SJSA1 (cell line): ENCODE measurements around the gene ABHD17B. TPM values are rescaled to one million over a fixed set of nuclear protein-coding genes. Genes with fewer than 3 reads are reported as not detected.
A peak's percentile ranks its signal among the peaks of the same experiment; 100 is the strongest.

Source experiments
- DNase-seq, 2 experiments: peaks; one replicate each; pipeline ENCODE4 v3.0.0-alpha.2; 2015 to 2020; ENCODE audit warnings: low spot score in 2 of 2, low read depth in 1 of 2
- H3K27ac ChIP-seq: fragments of 250-450 bp; sonication (Bioruptor Pico); 2 replicates; pipeline ENCODE4 v1.5.1; 2020; ENCODE audit warnings: mild to moderate bottlenecking, moderate library complexity
- H3K27me3 ChIP-seq: fragments of 250-450 bp; sonication (Bioruptor Pico); replicated peaks from 2 replicates; pipeline ENCODE4 v1.5.1; 2020; ENCODE audit warnings: mild to moderate bottlenecking, moderate library complexity
- H3K36me3 ChIP-seq: fragments of 250-450 bp; sonication (Bioruptor Pico); 2 replicates; pipeline ENCODE4 v1.5.1; 2020; ENCODE audit warnings: mild to moderate bottlenecking
- H3K4me1 ChIP-seq: fragments of 250-450 bp; sonication (Bioruptor Pico); replicated peaks from 2 replicates; pipeline ENCODE4 v1.6.1; 2021; ENCODE audit warnings: mild to moderate bottlenecking
- H3K4me3 ChIP-seq: fragments of 250-450 bp; sonication (Bioruptor Pico); 2 replicates; pipeline ENCODE4 v1.5.1; 2020; ENCODE audit warnings: mild to moderate bottlenecking
- H3K9me3 ChIP-seq: fragments of 250-450 bp; sonication (Bioruptor Pico); replicated peaks from 2 replicates; pipeline ENCODE4 v1.5.1; 2020; ENCODE audit warnings: mild to moderate bottlenecking
- total RNA-seq: library from RNA; depleted of rRNA; stranded (reverse); fragments of >200 nt; shearing (Covaris generic); gene quantifications from 2 replicates; pipeline ENCODE4 v1.2.3, GENCODE V29; 2014

Gene ABHD17B
- total RNA-seq, 1 experiment from 2014 or later: 13.7 TPM

GRCh38 chr9:71844808-71845207 is 66.2 kb downstream of the ABHD17B start:
- Histone ChIP-seq H3K27me3 (no peaks in the 10 kb centered on the region), H3K27ac (no peak overlapping the region), H3K4me1 (no peaks in the 10 kb centered on the region), H3K9me3 (no peaks in the 10 kb centered on the region), H3K4me3 (no peak overlapping the region), H3K36me3 (no peaks in the 10 kb centered on the region)
- DNase-seq: no peak

- no peak for DNase-seq
- H3K27ac ChIP-seq: no peak overlapping the region
- H3K9me3 ChIP-seq: no peaks in the 10 kb centered on the region
- H3K4me1 ChIP-seq: no peaks in the 10 kb centered on the region
- H3K4me3 ChIP-seq: no peak overlapping the region
- no peaks in the 10 kb centered on the region for H3K36me3 ChIP-seq
- no peaks in the 10 kb centered on the region for H3K27me3 ChIP-seq
These were observed 71.3 kb downstream of the ABHD17B start for GRCh38 chr9:71839668-71840067.

- Histone ChIP-seq H3K4me3 (no peak overlapping the region), H3K27ac (no peak overlapping the region), H3K36me3 (no peaks in the 10 kb centered on the region), H3K27me3 (no peaks in the 10 kb centered on the region), H3K4me1 (no peaks in the 10 kb centered on the region), H3K9me3 (no peaks in the 10 kb centered on the region)
- no peak for DNase-seq
These were observed 75.4 kb downstream of the ABHD17B start for GRCh38 chr9:71835596-71835995.

GRCh38 chr9:71830929-71831328 is 80.1 kb downstream of the ABHD17B start:
- no peak for DNase-seq
- no peaks in the 10 kb centered on the region for H3K4me1 ChIP-seq
- H3K27ac ChIP-seq: no peak overlapping the region
- H3K9me3 ChIP-seq: no peaks in the 10 kb centered on the region
- H3K27me3 ChIP-seq: no peaks in the 10 kb centered on the region
- no peaks in the 10 kb centered on the region for H3K36me3 ChIP-seq
- no peak overlapping the region for H3K4me3 ChIP-seq

GRCh38 chr9:71830153-71830552 is 80.8 kb downstream of the ABHD17B start:
- H3K36me3 ChIP-seq: no peaks in the 10 kb centered on the region
- H3K27me3 ChIP-seq: no peaks in the 10 kb centered on the region
- no peaks in the 10 kb centered on the region for H3K9me3 ChIP-seq
- no peak for DNase-seq
- H3K27ac ChIP-seq: no peak overlapping the region
- H3K4me1 ChIP-seq: no peaks in the 10 kb centered on the region
- no peak overlapping the region for H3K4me3 ChIP-seq

- no peaks in the 10 kb centered on the region for H3K27me3 ChIP-seq
- H3K9me3 ChIP-seq: no peaks in the 10 kb centered on the region
- no peaks in the 10 kb centered on the region for H3K4me1 ChIP-seq
- H3K36me3 ChIP-seq: no peaks in the 10 kb centered on the region
- no peak overlapping the region for H3K27ac ChIP-seq
- DNase-seq: no peak
- no peak overlapping the region for H3K4me3 ChIP-seq
These were observed 84.7 kb downstream of the ABHD17B start for GRCh38 chr9:71826279-71826678.

- Histone ChIP-seq H3K4me1 (no peaks in the 10 kb centered on the region), H3K27ac (no peak overlapping the region), H3K27me3 (no peaks in the 10 kb centered on the region), H3K4me3 (no peak overlapping the region), H3K9me3 (no peaks in the 10 kb centered on the region), H3K36me3 (no peaks in the 10 kb centered on the region)
- no peak for DNase-seq
These were observed 86.7 kb downstream of the ABHD17B start for GRCh38 chr9:71824257-71824656.

- DNase-seq: no peak
These were observed 88.1 kb downstream of the ABHD17B start for GRCh38 chr9:71822935-71823334.

GRCh38 chr9:71822456-71822855 is 88.5 kb downstream of the ABHD17B start:
- no peaks in the 10 kb centered on the region for H3K36me3 ChIP-seq
- no peak overlapping the region for H3K27ac ChIP-seq
- DNase-seq: no peak
- H3K27me3 ChIP-seq: no peaks in the 10 kb centered on the region
- no peaks in the 10 kb centered on the region for H3K4me1 ChIP-seq
- no peak overlapping the region for H3K4me3 ChIP-seq
- no peaks in the 10 kb centered on the region for H3K9me3 ChIP-seq

More at GRCh38 chr9:71822935-71823334, 88.1 kb downstream of the ABHD17B start:
- H3K27ac ChIP-seq: no peak overlapping the region
- no peak overlapping the region for H3K4me3 ChIP-seq
- H3K9me3 ChIP-seq: no peaks in the 10 kb centered on the region
- H3K36me3 ChIP-seq: no peaks in the 10 kb centered on the region
- no peaks in the 10 kb centered on the region for H3K27me3 ChIP-seq
- no peaks in the 10 kb centered on the region for H3K4me1 ChIP-seq

GRCh38 chr9:71821405-71821804 is 89.6 kb downstream of the ABHD17B start:
- no peak for DNase-seq
- Histone ChIP-seq H3K27ac (no peak overlapping the region), H3K36me3 (no peaks in the 10 kb centered on the region)

GRCh38 chr9:71820403-71820921 is 90.5 kb downstream of the ABHD17B start:
- H3K27me3 ChIP-seq: no peaks in the 10 kb centered on the region
- no peak overlapping the region for H3K27ac ChIP-seq
- no peak for DNase-seq

More at GRCh38 chr9:71821405-71821804, 89.6 kb downstream of the ABHD17B start:
- no peak overlapping the region for H3K4me3 ChIP-seq
- H3K9me3 ChIP-seq: no peaks in the 10 kb centered on the region
- no peaks in the 10 kb centered on the region for H3K27me3 ChIP-seq
- H3K4me1 ChIP-seq: no peaks in the 10 kb centered on the region

GRCh38 chr9:71819115-71819739 is 91.8 kb downstream of the ABHD17B start:
- DNase-seq: peak in 1 of 2 experiments; percentile 7
- Histone ChIP-seq H3K9me3 (no peaks in the 10 kb centered on the region), H3K36me3 (no peaks in the 10 kb centered on the region), H3K4me1 (no peaks in the 10 kb centered on the region), H3K27me3 (no peaks in the 10 kb centered on the region), H3K4me3 (no peak overlapping the region), H3K27ac (no peak overlapping the region)

More at GRCh38 chr9:71820403-71820921, 90.5 kb downstream of the ABHD17B start:
- Histone ChIP-seq H3K9me3 (no peaks in the 10 kb centered on the region), H3K36me3 (no peaks in the 10 kb centered on the region), H3K4me3 (no peak overlapping the region), H3K4me1 (no peaks in the 10 kb centered on the region)

GRCh38 chr9:71816916-71817451 is 94.0 kb downstream of the ABHD17B start:
- Histone ChIP-seq H3K27ac (no peak overlapping the region), H3K9me3 (no peaks in the 10 kb centered on the region), H3K27me3 (no peaks in the 10 kb centered on the region), H3K36me3 (no peaks in the 10 kb centered on the region), H3K4me1 (no peaks in the 10 kb centered on the region), H3K4me3 (no peak overlapping the region)
- DNase-seq: no peak
